Measurements from ENCODE around the gene APOA1. TPM values are rescaled to one million over a fixed set of nuclear protein-coding genes. Genes with fewer than 3 reads are reported as not detected.

Gene APOA1
- total and polyA plus RNA-seq, 2 donors (not counting 3 experiments of a cell fraction or from before 2014, with no cell fraction given): not detected

DNA sequence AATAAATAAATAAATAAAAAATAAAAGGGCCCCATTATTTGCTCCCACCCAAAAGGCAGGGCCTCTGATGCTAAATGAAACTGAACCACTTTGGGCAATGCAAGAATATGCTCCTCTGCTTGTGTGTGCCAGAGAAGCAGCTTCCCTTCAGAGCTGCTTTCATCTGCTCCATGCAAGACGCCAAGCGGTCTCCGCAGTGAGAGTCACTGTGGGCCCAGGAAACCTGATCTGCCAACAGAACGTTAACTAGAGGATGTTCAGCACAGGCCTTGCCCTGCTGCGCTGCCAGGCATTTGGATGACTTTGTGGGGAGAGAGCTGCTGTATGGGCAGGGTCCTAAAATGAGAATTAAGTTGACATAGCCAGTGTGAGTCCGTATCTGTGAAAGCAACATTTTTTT, 43.7 kb upstream of the APOA1 start:
- ChIA-PET POLR2A (no interaction called here), CTCF (interaction anchor here (1.1 to 4.1 kb wide), 6 partner anchors 8 to 224 kb away, joined by 3 to 137 read pairs (median 30); partner anchors contain the start of genes APOA5 and SIK3)
- FAIRE-seq (no peak), DNase-seq (ENCODE audit: low read depth, low spot score) (no peak)
- no peaks in the 10 kb centered on the region for H3K27me3 ChIP-seq (ENCODE audit: control insufficient read depth in 2 of 2, insufficient read depth in 2 of 2, low read length in 2 of 2)
- no peaks in the 10 kb centered on the region for H3K9me1 ChIP-seq (replicated peaks; ENCODE audit: control insufficient read depth, extremely low read depth, insufficient read depth, low read length)
- no peaks in the 10 kb centered on the region for H3K4me1 ChIP-seq (ENCODE audit: control insufficient read depth, extremely low read depth, insufficient read depth, low read length)
- no peaks in the 10 kb centered on the region for H3K9me3 ChIP-seq (replicated peaks; ENCODE audit: control insufficient read depth, insufficient read depth, low read length)
- H3K79me2 ChIP-seq (ENCODE audit: control insufficient read depth, insufficient read depth, low read length): no peaks in the 10 kb centered on the region
- H2AFZ ChIP-seq (ENCODE audit: low read depth, low read length): no peak overlapping the region
- H3K4me3 ChIP-seq (replicated peaks in 1 of 3; ENCODE audit: insufficient read depth in 1 of 3, low read depth in 1 of 3, low read length in 3 of 3): no peak overlapping the region
- H3K9ac ChIP-seq (replicated peaks; ENCODE audit: extremely low read depth, insufficient read depth, low read length): no peak overlapping the region
- TF ChIP-seq GATA2 (IDR thresholded peaks at IDR 0.05; ENCODE audit: insufficient read depth, insufficient read length, low read depth, low read length) (no peak), JUN (IDR thresholded peaks at IDR 0.05; ENCODE audit: borderline replicate concordance, insufficient read depth, insufficient read length, low read depth) (no peak), POLR2AphosphoS5 (IDR thresholded peaks at IDR 0.05; ENCODE audit: insufficient read depth, low read depth, low read length) (no peak), FOS (IDR thresholded peaks at IDR 0.05; ENCODE audit: borderline replicate concordance, insufficient read depth, low read length) (no peak), EZH2 (IDR thresholded peaks at IDR 0.05; ENCODE audit: borderline replicate concordance, low read depth, low read length, severe bottlenecking) (no peak), MYC (IDR thresholded peaks at IDR 0.05; ENCODE audit: low read depth, low read length) (no peak), POLR2A (IDR thresholded peaks at IDR 0.05; ENCODE audit: low read depth, low read length) (no peak)
- TF ChIP-seq, protein P1, sequence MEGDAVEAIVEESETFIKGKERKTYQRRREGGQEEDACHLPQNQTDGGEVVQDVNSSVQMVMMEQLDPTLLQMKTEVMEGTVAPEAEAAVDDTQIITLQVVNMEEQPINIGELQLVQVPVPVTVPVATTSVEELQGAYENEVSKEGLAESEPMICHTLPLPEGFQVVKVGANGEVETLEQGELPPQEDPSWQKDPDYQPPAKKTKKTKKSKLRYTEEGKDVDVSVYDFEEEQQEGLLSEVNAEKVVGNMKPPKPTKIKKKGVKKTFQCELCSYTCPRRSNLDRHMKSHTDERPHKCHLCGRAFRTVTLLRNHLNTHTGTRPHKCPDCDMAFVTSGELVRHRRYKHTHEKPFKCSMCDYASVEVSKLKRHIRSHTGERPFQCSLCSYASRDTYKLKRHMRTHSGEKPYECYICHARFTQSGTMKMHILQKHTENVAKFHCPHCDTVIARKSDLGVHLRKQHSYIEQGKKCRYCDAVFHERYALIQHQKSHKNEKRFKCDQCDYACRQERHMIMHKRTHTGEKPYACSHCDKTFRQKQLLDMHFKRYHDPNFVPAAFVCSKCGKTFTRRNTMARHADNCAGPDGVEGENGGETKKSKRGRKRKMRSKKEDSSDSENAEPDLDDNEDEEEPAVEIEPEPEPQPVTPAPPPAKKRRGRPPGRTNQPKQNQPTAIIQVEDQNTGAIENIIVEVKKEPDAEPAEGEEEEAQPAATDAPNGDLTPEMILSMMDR (IDR thresholded peaks at IDR 0.05; ENCODE audit: extremely low read depth in 1 of 2, insufficient read depth in 1 of 2, low read depth in 1 of 2, low read length in 2 of 2): no peak
- TF ChIP-seq, protein P2, sequence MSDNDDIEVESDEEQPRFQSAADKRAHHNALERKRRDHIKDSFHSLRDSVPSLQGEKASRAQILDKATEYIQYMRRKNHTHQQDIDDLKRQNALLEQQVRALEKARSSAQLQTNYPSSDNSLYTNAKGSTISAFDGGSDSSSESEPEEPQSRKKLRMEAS (IDR thresholded peaks at IDR 0.05; ENCODE audit: insufficient read depth, insufficient read length): no peak
- intact Hi-C loops (cut with micrococcal nuclease): loop anchor here (2.0 kb wide), 1 partner anchor 218 kb away; the partner anchor contains the start of gene SIK3
- BruUV-seq (replicated peaks): no TSS peak
- H3K27ac ChIP-seq (ENCODE audit: insufficient read depth, low read depth, low read length): no peak overlapping the region
- H3K4me2 ChIP-seq (ENCODE audit: insufficient read depth, low read length): no peak overlapping the region
- dilution Hi-C loops (cut with MboI; ENCODE audit: extremely low pct_ligation_motif_present, low sequenced_read_pairs): no loop called here
- no peaks in the 10 kb centered on the region for H3K36me3 ChIP-seq (ENCODE audit: control insufficient read depth in 2 of 2, extremely low read depth in 1 of 2, insufficient read depth in 2 of 2, low read length in 2 of 2)
- H4K20me1 ChIP-seq (replicated peaks; ENCODE audit: control insufficient read depth, extremely low read depth, insufficient read depth, low read length): no peaks in the 10 kb centered on the region

Data from endothelial cell of umbilical vein (primary cell).